HEK293 (cell line): Measurements from ENCODE around the gene LCN12.

Source experiments
- CTCF ChIA-PET: fragments of 350-600 bp; formaldehyde crosslinking; extraction: SDS; loops from one replicate; lab custom pipeline; 2021; ENCODE audit warnings: antibody characterized with exemption; lab: Yijun Ruan, JAX
- POLR2A ChIA-PET: fragments of 300-600 bp; formaldehyde crosslinking; extraction: SDS; loops from one replicate; lab custom pipeline; 2020; ENCODE audit warnings: antibody characterized with exemption, inconsistent platforms; lab: Yijun Ruan, JAX
- H3K27ac ChIP-seq: fragments of 200-500 bp; sonication (Bioruptor generic); 2 replicates; pipeline ENCODE4 v1.5.1; 2014; ENCODE audit warnings: low read depth, low read length, control low read depth, inconsistent platforms; ENCODE audit errors: extremely low read depth
- H3K36me3 ChIP-seq, 2 experiments: fragments of 200-500 bp in 1 of 2; sonication (Bioruptor generic) in 1 of 2; 1 replicate in 1 of 2; 2 replicates in 1 of 2; pipeline ENCODE4 v1.5.1; 2014 to 2017; ENCODE audit warnings: inconsistent platforms in 2 of 2, low read length in 2 of 2; ENCODE audit not compliant: control insufficient read depth in 2 of 2, insufficient read depth in 1 of 2
- H3K4me1 ChIP-seq: fragments of 200-500 bp; sonication (Bioruptor generic); 2 replicates; pipeline ENCODE4 v1.5.1; 2014; ENCODE audit warnings: mild to moderate bottlenecking, low read length, inconsistent platforms; ENCODE audit not compliant: control insufficient read depth, insufficient read depth
- H3K4me3 ChIP-seq: 2 replicates; pipeline ENCODE4 v1.5.1; 2011; ENCODE audit warnings: low read depth, mild to moderate bottlenecking, control low read depth, low read length, moderate library complexity
- H3K9me3 ChIP-seq: fragments of 200-500 bp; sonication (Bioruptor generic); 2 replicates; pipeline ENCODE4 v1.5.1; 2014; ENCODE audit warnings: low read depth, low read length, inconsistent platforms; ENCODE audit not compliant: control insufficient read depth, insufficient read depth
- GFI1B ChIP-seq: fragments of 450-650 bp; formaldehyde crosslinking; IDR thresholded peaks from 2 replicates; pipeline ENCODE4 v1.5.1; 2016; ENCODE audit warnings: missing biosample characterization, missing genetic modification characterization
- HOXD13 ChIP-seq: sonication (generic); formaldehyde crosslinking; IDR thresholded peaks from 2 replicates; pipeline ENCODE4 v1.8.0; 2022; ENCODE audit warnings: missing genetic modification reagents, borderline replicate concordance
- MEIS1 ChIP-seq: sonication (generic); formaldehyde crosslinking; IDR thresholded peaks from 2 replicates; pipeline ENCODE4 v1.8.1; 2022; ENCODE audit warnings: missing genetic modification reagents, mild to moderate bottlenecking, borderline replicate concordance
- MYNN ChIP-seq: fragments of 450-650 bp; formaldehyde crosslinking; IDR thresholded peaks from 2 replicates; pipeline ENCODE4 v1.5.1; 2016; ENCODE audit warnings: missing biosample characterization, missing genetic modification characterization, borderline replicate concordance
- PRDM10 ChIP-seq: fragments of 450-650 bp; formaldehyde crosslinking; IDR thresholded peaks from 2 replicates; pipeline ENCODE4 v1.5.1; 2016; ENCODE audit warnings: missing biosample characterization, missing genetic modification characterization
- PRDM6 ChIP-seq: fragments of 450-650 bp; formaldehyde crosslinking; IDR thresholded peaks from 2 replicates; pipeline ENCODE4 v1.5.1; 2017; ENCODE audit warnings: missing biosample characterization, missing genetic modification characterization
- SALL2 ChIP-seq: fragments of 450-650 bp; formaldehyde crosslinking; IDR thresholded peaks from 2 replicates; pipeline ENCODE4 v1.5.0; 2017; ENCODE audit warnings: missing biosample characterization, mild to moderate bottlenecking, missing genetic modification characterization, borderline replicate concordance
- SETDB1 ChIP-seq: IDR thresholded peaks from one replicate; pipeline ENCODE4 v1.6.1; 2017; ENCODE audit warnings: mild to moderate bottlenecking, low read length, moderate library complexity, mixed read lengths; ENCODE audit not compliant: insufficient read length
- SP7 ChIP-seq: fragments of 450-650 bp; formaldehyde crosslinking; IDR thresholded peaks from 2 replicates; pipeline ENCODE4 v1.5.1; 2016; ENCODE audit warnings: missing biosample characterization, missing genetic modification characterization
- YY1 ChIP-seq: fragments of 450-650 bp; formaldehyde crosslinking; IDR thresholded peaks from 2 replicates; pipeline ENCODE4 v1.5.1; 2018; ENCODE audit warnings: missing biosample characterization, missing genetic modification characterization
- YY2 ChIP-seq: fragments of 450-650 bp; formaldehyde crosslinking; IDR thresholded peaks from 2 replicates; pipeline ENCODE4 v1.5.1; 2016; ENCODE audit warnings: missing biosample characterization, missing genetic modification characterization
- ZBTB17 ChIP-seq: fragments of 450-650 bp; formaldehyde crosslinking; IDR thresholded peaks from 2 replicates; pipeline ENCODE4 v1.5.1; 2016; ENCODE audit warnings: missing biosample characterization, missing genetic modification characterization
- ZBTB26 ChIP-seq: fragments of 450-650 bp; formaldehyde crosslinking; optimal IDR thresholded peaks from 2 replicates; pipeline ENCODE3; 2016; ENCODE audit warnings: missing biosample characterization, mild to moderate bottlenecking, missing genetic modification characterization
- ZBTB7A ChIP-seq: fragments of 450-650 bp; formaldehyde crosslinking; IDR thresholded peaks from 2 replicates; pipeline ENCODE4 v1.5.1; 2016; ENCODE audit warnings: low read depth, missing biosample characterization, missing genetic modification characterization
- ZFP69B ChIP-seq: fragments of 450-650 bp; formaldehyde crosslinking; IDR thresholded peaks from 2 replicates; pipeline ENCODE4 v1.5.1; 2016; ENCODE audit warnings: missing biosample characterization, missing genetic modification characterization
- ZNF114 ChIP-seq: fragments of 450-650 bp; formaldehyde crosslinking; IDR thresholded peaks from 2 replicates; pipeline ENCODE4 v1.5.0; 2017; ENCODE audit warnings: missing biosample characterization, missing genetic modification characterization
- ZNF157 ChIP-seq: fragments of 450-650 bp; formaldehyde crosslinking; IDR thresholded peaks from 2 replicates; pipeline ENCODE4 v1.5.1; 2016; ENCODE audit warnings: missing biosample characterization, missing genetic modification characterization
- ZNF18 ChIP-seq: fragments of 450-650 bp; formaldehyde crosslinking; IDR thresholded peaks from 2 replicates; pipeline ENCODE4 v1.5.1; 2016; ENCODE audit warnings: missing biosample characterization, missing genetic modification characterization
- ZNF248 ChIP-seq: fragments of 450-650 bp; formaldehyde crosslinking; IDR thresholded peaks from 2 replicates; pipeline ENCODE4 v1.5.1; 2017; ENCODE audit warnings: missing biosample characterization, missing genetic modification characterization
- ZNF311 ChIP-seq: fragments of 450-650 bp; formaldehyde crosslinking; IDR thresholded peaks from 2 replicates; pipeline ENCODE4 v1.5.1; 2017; ENCODE audit warnings: missing biosample characterization, missing genetic modification characterization, borderline replicate concordance
- ZNF350 ChIP-seq: fragments of 450-650 bp; formaldehyde crosslinking; IDR thresholded peaks from 2 replicates; pipeline ENCODE4 v1.5.0; 2017; ENCODE audit warnings: missing biosample characterization, mild to moderate bottlenecking, missing genetic modification characterization
- ZNF391 ChIP-seq: fragments of 450-650 bp; formaldehyde crosslinking; IDR thresholded peaks from 2 replicates; pipeline ENCODE4 v1.5.1; 2016; ENCODE audit warnings: low read depth, missing biosample characterization, missing genetic modification characterization, borderline replicate concordance
- ZNF510 ChIP-seq: fragments of 450-650 bp; formaldehyde crosslinking; IDR thresholded peaks from 2 replicates; pipeline ENCODE4 v1.5.1; 2018; ENCODE audit warnings: mild to moderate bottlenecking, missing genetic modification characterization, missing biosample characterization; ENCODE audit not compliant: insufficient replicate concordance
- ZNF530 ChIP-seq: fragments of 450-650 bp; formaldehyde crosslinking; IDR thresholded peaks from 2 replicates; pipeline ENCODE4 v1.5.1; 2016; ENCODE audit warnings: low read depth, missing biosample characterization, missing genetic modification characterization
- ZNF623 ChIP-seq: fragments of 450-650 bp; formaldehyde crosslinking; IDR thresholded peaks from 2 replicates; pipeline ENCODE4 v1.5.1; 2016; ENCODE audit warnings: missing biosample characterization, missing genetic modification characterization
- ZNF701 ChIP-seq: fragments of 450-650 bp; formaldehyde crosslinking; IDR thresholded peaks from 2 replicates; pipeline ENCODE4 v1.5.1; 2016; ENCODE audit warnings: missing biosample characterization, missing genetic modification characterization
- ZSCAN30 ChIP-seq: fragments of 450-650 bp; IDR thresholded peaks from 2 replicates; pipeline ENCODE4 v1.5.1; 2018; ENCODE audit warnings: missing biosample characterization, mild to moderate bottlenecking, missing genetic modification characterization, moderate library complexity
- ZSCAN5A ChIP-seq: fragments of 450-650 bp; formaldehyde crosslinking; IDR thresholded peaks from 2 replicates; pipeline ENCODE4 v1.5.1; 2016; ENCODE audit warnings: missing biosample characterization, missing genetic modification characterization

The LCN12 gene

GRCh38 chr9:136949817-136950655 lies 2.0 kb upstream of the LCN12 start:
- ChIA-PET POLR2A (interaction anchor here (0.5 to 4.9 kb wide), 6 partner anchors 43 to 223 kb away, joined by 3 to 24 read pairs (median 3); partner anchors contain the start of genes CLIC3, PAXX and SAPCD2), CTCF (interaction anchor here (0.6 to 1.4 kb wide), 2 partner anchors 20 to 26 kb away, joined by 3 to 5 read pairs; no protein-coding TSS in a partner anchor)
- peak overlapping the region; percentile 55 for H3K4me3 ChIP-seq
- peak overlapping the region; percentile 76 for H3K27ac ChIP-seq
- no peaks in the 10 kb centered on the region for H3K36me3 ChIP-seq
- H3K4me1 ChIP-seq: no peaks in the 10 kb centered on the region; the same call in 1 of the 2 replicates
- no peaks in the 10 kb centered on the region for H3K9me3 ChIP-seq
- TF ChIP-seq SP7 (tag by site-specific recombination) (peak; percentile 76), MEIS1 (no peak), HOXD13 (CRISPR knock-in tag) (no peak), ZNF114 (tag by site-specific recombination) (no peak), ZNF510 (tag by site-specific recombination) (no peak), ZNF350 (no peak), ZBTB7A (tag by site-specific recombination) (peak; percentile 54), ZNF248 (tag by site-specific recombination) (no peak), ZBTB26 (tag by site-specific recombination) (peak; percentile 88), ZNF18 (tag by site-specific recombination) (no peak), ZBTB17 (tag by site-specific recombination) (peak; percentile 66; the same call in 1 of the 2 replicates), SALL2 (tag by site-specific recombination) (no peak), ZNF391 (tag by site-specific recombination) (no peak; the same call in 1 of the 2 replicates), YY1 (tag by site-specific recombination) (no peak), ZNF623 (tag by site-specific recombination) (no peak), ZNF311 (tag by site-specific recombination) (no peak), ZNF701 (tag by site-specific recombination) (no peak), SETDB1 (no peak), ZFP69B (tag by site-specific recombination) (0 out of 2 replicates have a peak, but pooled peaks have one; percentile 9), ZSCAN30 (peak; percentile 10; the same call in 1 of the 2 replicates), MYNN (tag by site-specific recombination) (no peak), ZNF530 (no peak), PRDM6 (tag by site-specific recombination) (no peak), GFI1B (tag by site-specific recombination) (no peak), ZNF157 (tag by site-specific recombination) (no peak), PRDM10 (tag by site-specific recombination) (peak; percentile 86), ZSCAN5A (tag by site-specific recombination) (no peak), YY2 (tag by site-specific recombination) (no peak)
